GM12892 (cell line): ENCODE measurements around the gene PLCG2.
"Not testable (repeated sequence)": the region's sequence is repeated elsewhere in the genome, so short reads cannot be mapped to it uniquely, and the experiment has no call there.

Experiments used
- DNase-seq: peaks from one replicate; pipeline ENCODE4 v3.0.0; 2011; ENCODE audit not compliant: insufficient read length
- FAIRE-seq: peaks from 2 replicates; lab custom pipeline; 2011; peaks lifted over from hg19 to GRCh38; lab: Jason Lieb, UNC
- POLR2A ChIP-seq: IDR thresholded peaks from 2 replicates; pipeline ENCODE4 v1.6.1; 2011; ENCODE audit warnings: low read depth, low read length, control low read depth
- POLR2AphosphoS5 ChIP-seq: IDR thresholded peaks from 2 replicates; pipeline ENCODE4 v1.6.1; 2011; ENCODE audit warnings: low read depth, low read length, control low read depth
- TAF1 ChIP-seq: IDR thresholded peaks from 2 replicates; pipeline ENCODE4 v1.6.1; 2011; ENCODE audit warnings: low read depth, mild to moderate bottlenecking, control low read depth, low read length, borderline replicate concordance

PLCG2 gene

GRCh38 chr16:81740169-81740568 lies 38.9 kb upstream of the PLCG2 start:
- TF ChIP-seq TAF1 (no peak), POLR2A (no peak), POLR2AphosphoS5 (no peak)
- FAIRE-seq, result peak; percentile 97
- DNase-seq, result no peak

GRCh38 chr16:81741430-81741770 lies 37.7 kb upstream of the PLCG2 start:
- not testable (repeated sequence) for DNase-seq, FAIRE-seq

GRCh38 chr16:81744385-81744784 lies 34.7 kb upstream of the PLCG2 start:
- FAIRE-seq, result no peak

GRCh38 chr16:81744911-81745310 lies 34.2 kb upstream of the PLCG2 start:
- DNase-seq (no peak), FAIRE-seq (no peak)
- TF ChIP-seq POLR2AphosphoS5 (no peak), POLR2A (no peak), TAF1 (no peak)

More at GRCh38 chr16:81744385-81744784, 34.7 kb upstream of the PLCG2 start:
- DNase-seq, result no peak
- TF ChIP-seq POLR2A (no peak), POLR2AphosphoS5 (no peak), TAF1 (no peak)

GRCh38 chr16:81745704-81746558 lies 33.2 kb upstream of the PLCG2 start:
- peak; percentile 41; the same call in 1 of the 2 replicates for TF ChIP-seq POLR2A
- no peak for TF ChIP-seq TAF1
- no peak for TF ChIP-seq POLR2AphosphoS5
- peak; percentile 70 for DNase-seq
- FAIRE-seq, result peak; percentile 95

GRCh38 chr16:81746566-81746965 lies 32.5 kb upstream of the PLCG2 start:
- DNase-seq (no peak), FAIRE-seq (no peak)
- no peak for TF ChIP-seq TAF1
- TF ChIP-seq POLR2A, result no peak
- TF ChIP-seq POLR2AphosphoS5, result no peak

- FAIRE-seq (peak; percentile 58), DNase-seq (no peak)
- TF ChIP-seq POLR2A (no peak), TAF1 (no peak), POLR2AphosphoS5 (no peak)
These were observed 30.5 kb upstream of the PLCG2 start for GRCh38 chr16:81748476-81749198.

- DNase-seq (peak; percentile 59), FAIRE-seq (peak; percentile 97)
- TF ChIP-seq POLR2AphosphoS5 (peak; percentile 84), TAF1 (peak; percentile 50; the same call in 1 of the 2 replicates), POLR2A (peak; percentile 85)
These were observed 26.7 kb upstream of the PLCG2 start for GRCh38 chr16:81752225-81752875.

GRCh38 chr16:81752876-81753227 lies 26.2 kb upstream of the PLCG2 start:
- no peak for TF ChIP-seq TAF1
- no peak for TF ChIP-seq POLR2AphosphoS5
- no peak for TF ChIP-seq POLR2A
- DNase-seq, result no peak
- no peak for FAIRE-seq

- DNase-seq (no peak), FAIRE-seq (no peak)
- TF ChIP-seq POLR2A, result no peak
- TF ChIP-seq TAF1, result no peak
- no peak for TF ChIP-seq POLR2AphosphoS5
These were observed 24.2 kb upstream of the PLCG2 start for GRCh38 chr16:81754858-81755257.

GRCh38 chr16:81755915-81756614 lies 23.0 kb upstream of the PLCG2 start:
- FAIRE-seq (no peak), DNase-seq (no peak)
- no peak for TF ChIP-seq POLR2A
- TF ChIP-seq POLR2AphosphoS5, result no peak
- TF ChIP-seq TAF1, result no peak
